HFFc6 (cell line): ENCODE data around the gene WASF2. TPM values are rescaled to one million over a fixed set of nuclear protein-coding genes. Genes with fewer than 3 reads are reported as not detected.

Experiments
- DNase-seq: peaks from one replicate; pipeline ENCODE4 v3.0.0-alpha.2; 2018
- H3K27ac Mint-ChIP-seq: 2 replicates; pipeline ENCODE4 v1.8.0; 2020; ENCODE audit warnings: mild to moderate bottlenecking, mixed read lengths
- H3K27me3 Mint-ChIP-seq: 2 replicates; pipeline ENCODE4 v1.8.0; 2021; ENCODE audit warnings: mild to moderate bottlenecking, moderate library complexity, mixed read lengths; ENCODE audit not compliant: insufficient read depth
- H3K36me3 Mint-ChIP-seq: 2 replicates; pipeline ENCODE4 v1.8.0; 2021; ENCODE audit warnings: low read depth, mixed read lengths
- H3K4me1 Mint-ChIP-seq: 2 replicates; pipeline ENCODE4 v1.8.0; 2020; ENCODE audit warnings: low read depth, mixed read lengths
- H3K4me3 Mint-ChIP-seq: 2 replicates; pipeline ENCODE4 v1.8.0; 2020; ENCODE audit warnings: mild to moderate bottlenecking, moderate library complexity, mixed read lengths
- H3K9me3 Mint-ChIP-seq: 2 replicates; pipeline ENCODE4 v1.8.0; 2020; ENCODE audit warnings: mild to moderate bottlenecking, mixed read lengths
- CTCF ChIP-seq: fragments of 200-600 bp; sonication (generic); IDR thresholded peaks from 2 replicates; pipeline ENCODE4 v1.5.0; 2021; ENCODE audit warnings: antibody characterized with exemption, mild to moderate bottlenecking
- total RNA-seq, 6 experiments: library from RNA; stranded (reverse); fragmentation: NEBNext Ultra II Directional; extraction: Animal tissue kit (Norgen Biotek cat#: 25700); gene quantifications; 2 replicates in 1 of 6; 3 replicates in 5 of 6; pipeline ENCODE4 v1.2.3, GENCODE V29; 2021

Gene WASF2
- total RNA-seq, 6 experiments from 2014 or later, result 84.4 to 99.7 (median 93.1) TPM

DNA sequence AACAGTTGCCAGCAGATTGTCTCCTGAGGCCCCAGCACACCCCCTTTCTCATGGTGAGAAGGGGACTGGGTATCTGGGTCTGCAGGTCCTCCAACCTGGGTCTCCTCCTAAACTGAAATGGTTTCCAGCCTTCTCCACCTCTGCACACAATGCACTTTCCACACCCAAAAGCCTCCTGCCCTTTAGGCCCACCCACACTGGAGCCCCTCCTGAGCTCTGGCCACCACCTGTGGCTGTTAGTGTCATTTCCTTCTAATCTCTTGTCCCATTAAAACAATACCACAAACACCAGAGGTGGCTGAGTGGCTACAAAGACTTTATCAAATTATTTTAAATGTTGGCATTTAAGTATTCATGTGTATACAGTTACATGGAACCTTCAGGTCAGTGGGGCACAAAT, 86.0 kb downstream of the WASF2 start:
- Mint-ChIP-seq H3K9me3 (no peaks in the 10 kb centered on the region), H3K4me3 (peak overlapping the region; percentile 46; the same call in 1 of the 2 replicates), H3K27me3 (peaks cover 3% of the 10 kb centered on the region), H3K4me1 (peaks cover 38% of the 10 kb centered on the region), H3K27ac (peak overlapping the region; percentile 35), H3K36me3 (peaks cover 14% of the 10 kb centered on the region)
- DNase-seq, result no peak
- TF ChIP-seq CTCF, result no peak

DNA sequence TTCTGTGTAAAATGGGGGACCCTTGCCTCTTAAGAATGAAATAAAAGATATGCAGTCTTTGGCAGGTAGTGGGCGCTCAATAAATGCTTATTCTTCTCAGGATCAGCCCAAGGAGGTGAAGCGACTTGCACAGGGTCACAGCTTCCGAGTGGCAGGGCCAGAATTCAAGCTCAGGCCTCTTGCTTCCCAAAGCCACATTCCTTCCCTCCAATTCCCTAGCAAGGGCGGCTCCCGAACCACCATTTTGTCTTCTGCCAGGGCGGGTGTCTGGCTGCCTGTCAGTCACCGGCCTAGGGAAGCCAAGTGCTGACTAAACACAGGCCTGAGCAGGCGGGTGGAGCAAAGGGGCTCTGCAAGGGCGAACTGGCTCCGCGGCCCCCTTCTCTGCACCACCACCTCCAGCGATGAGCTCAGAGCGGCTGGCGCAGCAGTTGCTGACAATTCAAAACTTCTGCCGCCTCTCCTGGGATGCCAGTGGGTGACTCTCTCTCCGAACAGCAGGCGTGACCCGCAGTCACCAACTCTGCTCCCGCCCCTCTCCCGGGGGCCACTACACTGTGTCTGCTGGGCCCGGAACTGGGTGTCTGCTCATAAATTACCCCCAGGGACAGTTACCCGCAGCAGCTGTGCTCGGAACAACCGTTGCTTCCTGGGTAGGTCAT, 86.8 kb downstream of the WASF2 start:
- H3K4me1 Mint-ChIP-seq, result peaks cover 35% of the 10 kb centered on the region
- TF ChIP-seq CTCF, result no peak
- H3K4me3 Mint-ChIP-seq, result peak overlapping the region; percentile 46; the same call in 1 of the 2 replicates
- peak overlapping the region; percentile 80 for H3K27ac Mint-ChIP-seq
- no peaks in the 10 kb centered on the region for H3K9me3 Mint-ChIP-seq
- peaks cover 11% of the 10 kb centered on the region for H3K36me3 Mint-ChIP-seq
- peak; percentile 13 for DNase-seq
- peaks cover 5% of the 10 kb centered on the region for H3K27me3 Mint-ChIP-seq

DNA sequence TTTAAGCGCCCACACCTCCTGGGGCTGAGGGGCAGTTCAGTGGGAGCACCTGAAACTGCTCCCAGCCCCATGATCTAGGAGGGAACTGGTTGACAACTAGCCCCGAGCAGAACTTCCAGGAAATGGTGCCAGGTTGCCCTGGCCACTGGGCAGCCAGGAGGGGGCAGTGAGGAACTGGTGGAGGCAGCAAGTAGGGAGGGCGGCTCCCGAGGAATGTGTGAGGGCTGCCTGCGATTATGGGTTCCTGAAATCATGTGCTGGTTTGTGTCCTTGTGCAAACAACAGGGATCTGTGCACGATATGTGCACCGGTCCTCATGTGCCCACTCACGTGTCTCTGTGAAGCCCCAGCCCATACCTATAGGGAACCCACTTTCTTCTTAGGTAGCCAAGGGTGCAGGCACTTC, 87.6 kb downstream of the WASF2 start:
- peak overlapping the region; percentile 80 for H3K27ac Mint-ChIP-seq
- H3K9me3 Mint-ChIP-seq, result no peaks in the 10 kb centered on the region
- peak; percentile 64 for DNase-seq
- H3K27me3 Mint-ChIP-seq, result peaks cover 5% of the 10 kb centered on the region
- H3K4me3 Mint-ChIP-seq, result no peak overlapping the region
- H3K36me3 Mint-ChIP-seq, result peaks cover 3% of the 10 kb centered on the region; the same call in 1 of the 2 replicates
- TF ChIP-seq CTCF, result peak; percentile 75
- peaks cover 31% of the 10 kb centered on the region for H3K4me1 Mint-ChIP-seq

DNA sequence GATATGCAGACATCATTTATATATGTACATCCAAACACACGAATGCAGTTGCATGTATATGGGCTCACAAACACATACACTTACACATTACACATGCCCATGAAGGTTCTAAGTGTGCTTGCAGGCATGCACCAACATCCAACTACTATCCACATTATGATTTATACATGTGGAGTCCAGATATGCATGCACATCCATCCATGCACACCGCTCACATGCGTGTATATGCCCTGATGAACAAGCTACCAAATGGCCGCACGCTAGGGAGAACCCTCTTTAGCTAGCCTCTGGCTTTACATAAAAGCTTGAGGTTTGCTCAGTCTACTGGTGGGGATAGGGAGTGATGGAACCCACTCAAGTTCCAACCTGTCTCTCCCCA, 89.0 kb downstream of the WASF2 start:
- no peak overlapping the region for H3K27ac Mint-ChIP-seq
- DNase-seq, result no peak
- H3K27me3 Mint-ChIP-seq, result peaks cover 3% of the 10 kb centered on the region; the same call in 1 of the 2 replicates
- H3K4me3 Mint-ChIP-seq, result no peak overlapping the region
- no peak for TF ChIP-seq CTCF
- no peaks in the 10 kb centered on the region for H3K9me3 Mint-ChIP-seq
- H3K36me3 Mint-ChIP-seq, result no peaks in the 10 kb centered on the region
- H3K4me1 Mint-ChIP-seq, result peaks cover 31% of the 10 kb centered on the region

DNA sequence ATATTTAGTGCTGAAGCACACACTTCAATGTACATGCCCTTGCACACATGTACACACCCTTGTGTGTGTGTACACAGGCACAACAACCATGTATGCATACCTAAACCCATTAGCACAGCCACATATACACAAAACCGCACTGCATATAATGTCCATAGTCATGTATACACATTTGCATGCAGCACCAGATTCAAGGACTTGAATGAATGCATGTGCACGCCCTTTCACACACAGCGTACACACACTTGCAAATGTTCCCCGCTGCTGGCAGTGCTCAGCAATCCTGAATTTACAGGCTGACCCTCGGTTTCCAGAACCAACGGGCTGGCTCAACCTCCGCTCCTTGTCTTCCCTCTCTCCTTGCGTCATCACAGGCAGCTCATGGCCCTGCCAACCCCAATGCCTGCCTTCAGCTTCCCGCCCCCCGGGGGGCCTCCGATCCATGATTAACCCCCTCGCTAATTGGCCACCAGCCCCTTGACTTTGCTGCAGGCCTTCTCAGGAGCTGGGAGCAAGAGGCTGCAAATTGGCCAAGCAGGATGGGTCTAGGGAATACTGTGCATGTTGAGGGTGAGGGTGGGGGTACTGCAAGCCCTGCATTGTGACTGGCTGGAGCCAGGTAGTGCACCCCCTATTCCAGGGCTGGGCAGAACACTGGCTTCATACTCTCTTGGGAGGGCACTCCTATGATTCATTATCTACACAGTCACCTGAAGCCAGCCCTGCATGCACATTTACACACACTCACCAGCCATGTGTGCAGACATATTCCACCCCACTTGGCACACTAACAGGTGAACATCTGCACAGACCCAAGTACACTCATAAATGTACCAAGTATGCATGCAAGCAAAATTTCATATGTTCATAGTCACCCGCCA, 89.6 kb downstream of the WASF2 start:
- Mint-ChIP-seq H3K27me3 (peaks cover 3% of the 10 kb centered on the region; the same call in 1 of the 2 replicates), H3K27ac (no peak overlapping the region), H3K36me3 (no peaks in the 10 kb centered on the region), H3K4me1 (peaks cover 36% of the 10 kb centered on the region), H3K9me3 (no peaks in the 10 kb centered on the region), H3K4me3 (no peak overlapping the region)
- no peak for TF ChIP-seq CTCF
- DNase-seq, result no peak
